Keratinocyte (primary cell): ENCODE data around the gene PRKCE.

Experiments used
- CTCF ChIP-seq, 3 experiments: IDR thresholded peaks in 1 of 3; conservative IDR thresholded peaks in 1 of 3; optimal IDR thresholded peaks in 1 of 3; 2 replicates in 2 of 3; 3 replicates in 1 of 3; pipeline versions ENCODE3 to v1.5.1; 2011; ENCODE audit warnings: low read length in 3 of 3, mild to moderate bottlenecking in 3 of 3, moderate library complexity in 2 of 3, control low read depth in 1 of 3, inconsistent platforms in 1 of 3; ENCODE audit not compliant: insufficient read depth in 2 of 3; ENCODE audit errors: extremely low read depth in 1 of 3
- EZH2 ChIP-seq: IDR thresholded peaks from one replicate; pipeline ENCODE4 v1.6.1; 2012; ENCODE audit warnings: inconsistent platforms, mild to moderate bottlenecking, low read length, moderate library complexity

- TF ChIP-seq CTCF (optimal IDR thresholded peaks at IDR 0.05 in 1 of 3, IDR thresholded peaks at IDR 0.05 in 1 of 3, conservative IDR thresholded peaks at IDR 0.05 in 1 of 3; ENCODE audit: extremely low read depth in 1 of 3, insufficient read depth in 2 of 3, low read length in 3 of 3) = no peak
- TF ChIP-seq EZH2 = no peak
Measured at GRCh38 chr2:46000660-46001059, 349.2 kb downstream of the PRKCE start.
